Body of pancreas (tissue), 4 donors: Measurements from ENCODE around the gene MCTP1.

Source experiments
- POLR2A ChIP-seq, 3 donors: fragments of 450-650 bp; IDR thresholded peaks; one replicate each; pipeline ENCODE4 v1.6.1; 2016; ENCODE audit warnings: antibody characterized with exemption in 3 of 3, mild to moderate bottlenecking in 2 of 3
- TF ChIP-seq, protein P1 (sequence below), 7 experiments: fragments of 450-650 bp in 4 of 7; fragments of 200-600 bp in 3 of 7; sonication (generic) in 3 of 7; IDR thresholded peaks; one replicate each; pipeline ENCODE4 v1.5.1; 2016 to 2019; ENCODE audit warnings: antibody characterized with exemption in 7 of 7

- TF ChIP-seq, protein P1, sequence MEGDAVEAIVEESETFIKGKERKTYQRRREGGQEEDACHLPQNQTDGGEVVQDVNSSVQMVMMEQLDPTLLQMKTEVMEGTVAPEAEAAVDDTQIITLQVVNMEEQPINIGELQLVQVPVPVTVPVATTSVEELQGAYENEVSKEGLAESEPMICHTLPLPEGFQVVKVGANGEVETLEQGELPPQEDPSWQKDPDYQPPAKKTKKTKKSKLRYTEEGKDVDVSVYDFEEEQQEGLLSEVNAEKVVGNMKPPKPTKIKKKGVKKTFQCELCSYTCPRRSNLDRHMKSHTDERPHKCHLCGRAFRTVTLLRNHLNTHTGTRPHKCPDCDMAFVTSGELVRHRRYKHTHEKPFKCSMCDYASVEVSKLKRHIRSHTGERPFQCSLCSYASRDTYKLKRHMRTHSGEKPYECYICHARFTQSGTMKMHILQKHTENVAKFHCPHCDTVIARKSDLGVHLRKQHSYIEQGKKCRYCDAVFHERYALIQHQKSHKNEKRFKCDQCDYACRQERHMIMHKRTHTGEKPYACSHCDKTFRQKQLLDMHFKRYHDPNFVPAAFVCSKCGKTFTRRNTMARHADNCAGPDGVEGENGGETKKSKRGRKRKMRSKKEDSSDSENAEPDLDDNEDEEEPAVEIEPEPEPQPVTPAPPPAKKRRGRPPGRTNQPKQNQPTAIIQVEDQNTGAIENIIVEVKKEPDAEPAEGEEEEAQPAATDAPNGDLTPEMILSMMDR (IDR thresholded peaks at IDR 0.05), result no peak
- TF ChIP-seq POLR2A (IDR thresholded peaks at IDR 0.05), result no peak
Observed at GRCh38 chr5:95222836-95223235, 62.1 kb downstream of the MCTP1 start.
